Stimulated activated CD4-positive, alpha-beta T cell treated with anti-CD3 and anti-CD28 coated beads, Interleukin-12 subunit alpha, Interleukin-12 subunit beta, amount 100 ng/mL, for 4 hours (primary cell): ENCODE data around the gene ZSCAN25.
"Not testable (repeated sequence)": the region's sequence is repeated elsewhere in the genome, so short reads cannot be mapped to it uniquely, and the experiment has no call there.

ENCODE experiments used
- DNase-seq: peaks from one replicate; pipeline ENCODE4 v3.0.0-alpha.2; 2020

Gene ZSCAN25

DNA sequence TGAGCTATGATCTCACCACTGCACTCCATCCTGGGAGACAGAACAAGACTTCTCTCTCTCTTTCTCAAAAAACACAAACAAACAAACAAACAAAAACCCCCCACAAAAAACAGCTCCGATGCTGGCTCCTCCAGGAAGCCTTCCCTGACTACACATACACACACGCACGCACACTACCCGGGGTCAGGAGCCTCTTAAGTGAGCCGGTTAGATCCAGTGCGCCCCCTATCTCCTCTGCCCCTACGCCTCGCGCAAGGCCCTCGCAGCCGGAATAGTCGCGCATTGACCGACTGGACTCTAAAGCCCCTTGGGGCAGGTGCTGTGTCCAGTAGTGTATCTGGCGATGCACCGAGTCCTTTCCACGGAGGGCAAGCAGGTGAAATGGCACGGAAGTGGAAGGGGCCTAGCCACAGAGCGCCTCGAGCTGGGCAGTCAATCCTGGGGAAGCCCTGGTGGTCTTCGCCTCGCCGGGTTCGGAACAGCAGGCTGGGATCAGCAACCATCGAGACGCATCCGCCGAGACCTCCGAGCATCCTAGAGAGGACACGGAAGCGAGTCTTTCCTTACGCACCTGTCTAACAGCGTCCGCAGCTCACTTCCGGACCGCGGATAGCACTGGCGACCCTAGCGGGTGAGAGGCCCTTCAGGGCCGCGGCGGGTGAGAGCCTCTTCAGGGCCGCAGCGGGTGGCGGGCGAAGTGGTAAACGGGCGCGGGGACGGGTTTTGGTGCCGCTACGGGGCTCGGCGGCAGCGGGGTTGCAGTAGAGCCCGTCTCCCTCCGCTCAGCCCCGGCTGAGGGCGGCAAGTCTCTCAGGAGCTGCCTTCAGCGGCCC is at the start of gene ZSCAN25:
Gene ZSCAN25, plus strand, starts transcription at position 588 of the 833 bp plus-strand sequence. CDS start 2,661 bp downstream, outside the sequence.
- DNase-seq: peak; percentile 82

DNA sequence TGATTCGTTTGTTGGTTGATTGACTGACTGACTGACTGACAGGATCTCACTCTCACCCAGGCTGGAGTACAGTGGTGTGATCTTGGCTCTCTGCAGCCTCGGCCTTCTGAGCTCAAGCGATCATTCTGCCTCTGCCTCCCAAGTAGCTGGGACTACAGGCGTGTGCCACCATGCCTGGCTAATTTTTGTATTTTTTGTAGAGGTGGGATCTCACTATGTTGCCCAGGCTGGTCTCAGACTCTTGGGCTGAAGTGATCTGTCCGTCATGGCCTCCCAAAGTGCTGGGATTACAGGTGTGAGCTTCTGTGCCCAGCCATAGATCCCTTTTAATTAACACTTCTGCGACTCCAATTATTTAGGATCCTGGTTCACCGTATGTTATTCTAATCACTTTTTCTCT is 48.0 kb upstream of the ZSCAN25 start:
- DNase-seq: not testable (repeated sequence)

DNA sequence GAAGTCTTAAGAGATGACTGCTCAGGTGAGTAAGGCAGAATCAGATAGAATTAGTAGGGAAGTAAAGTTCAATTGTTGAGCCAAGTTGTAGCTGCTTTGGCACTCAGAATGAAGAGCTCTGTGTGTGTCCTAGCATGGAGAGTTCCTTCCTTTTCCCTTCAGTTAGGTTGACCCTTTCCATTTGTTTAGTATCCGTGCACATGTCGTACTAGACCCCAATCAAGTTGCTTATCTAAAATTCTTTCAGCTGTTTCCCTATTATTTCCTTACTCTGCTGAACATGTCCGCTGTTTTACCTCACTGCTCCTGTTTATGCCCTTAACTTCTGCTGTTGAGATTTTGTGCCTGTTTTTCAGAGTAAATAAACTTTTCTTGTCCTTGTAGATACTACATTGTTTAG is 45.0 kb upstream of the ZSCAN25 start:
- DNase-seq: no peak

DNA sequence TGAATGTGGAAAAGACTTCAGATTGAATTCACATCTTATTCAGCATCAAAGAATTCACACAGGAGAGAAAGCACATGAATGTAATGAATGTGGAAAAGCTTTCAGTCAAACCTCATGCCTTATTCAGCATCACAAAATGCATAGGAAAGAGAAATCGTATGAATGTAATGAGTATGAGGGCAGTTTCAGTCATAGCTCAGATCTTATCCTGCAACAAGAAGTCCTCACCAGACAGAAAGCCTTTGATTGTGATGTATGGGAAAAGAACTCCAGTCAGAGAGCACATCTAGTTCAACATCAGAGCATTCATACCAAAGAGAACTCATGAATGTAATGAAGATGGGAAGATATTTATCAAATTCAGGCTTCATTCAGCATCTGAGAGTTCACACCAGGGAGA is 43.5 kb upstream of the ZSCAN25 start:
- no peak for DNase-seq

DNA sequence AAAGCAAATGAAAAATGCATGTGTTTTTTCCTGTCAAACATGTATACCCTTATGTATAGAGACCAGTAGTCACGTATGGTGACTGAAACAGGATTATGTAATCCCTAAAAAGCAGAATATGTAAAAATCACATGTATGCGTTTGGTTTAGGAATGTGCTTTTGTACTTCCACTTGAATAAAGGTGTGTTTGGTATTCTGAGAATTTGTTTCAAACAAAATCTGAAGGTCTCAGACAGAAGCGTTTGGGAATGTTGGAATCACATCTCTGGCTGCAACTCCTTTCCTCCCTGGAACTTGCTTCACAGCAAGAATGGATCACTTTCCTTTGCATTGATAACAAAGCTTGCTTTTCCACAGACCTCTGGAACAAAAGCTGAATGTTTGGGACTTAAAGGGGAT is 40.5 kb upstream of the ZSCAN25 start:
- no peak for DNase-seq

DNA sequence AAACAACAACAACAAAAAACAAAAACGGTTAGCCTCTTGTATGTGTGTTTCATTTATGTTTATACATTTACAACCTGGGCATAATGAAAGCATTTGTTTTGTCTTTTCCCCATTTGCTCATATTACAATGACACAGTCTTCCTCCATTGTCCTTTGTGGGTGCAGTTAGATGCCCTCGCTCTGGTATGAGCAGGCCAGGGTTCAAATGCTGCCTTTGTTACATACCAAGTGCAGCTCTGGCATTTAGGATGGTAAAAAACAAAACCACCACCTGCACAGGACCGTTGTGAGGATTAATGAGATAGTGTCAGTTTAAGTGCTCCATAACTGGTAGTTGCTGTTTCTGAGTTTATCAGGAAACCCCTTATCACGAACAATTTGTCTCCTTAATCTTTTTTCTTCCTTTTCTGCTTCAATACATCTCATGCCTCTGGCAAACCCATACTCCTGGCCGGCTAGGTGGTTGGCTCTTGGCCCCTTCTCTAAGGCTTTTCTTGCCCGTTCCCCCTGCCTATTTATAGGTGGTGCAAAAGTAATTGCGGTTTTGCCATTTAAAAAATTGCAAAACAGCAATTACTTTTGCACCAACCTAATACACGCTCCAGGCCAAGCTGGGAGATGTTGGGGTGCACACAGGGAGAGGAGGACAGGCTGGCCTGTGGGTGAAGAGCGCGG is 37.3 kb upstream of the ZSCAN25 start:
- DNase-seq: no peak

DNA sequence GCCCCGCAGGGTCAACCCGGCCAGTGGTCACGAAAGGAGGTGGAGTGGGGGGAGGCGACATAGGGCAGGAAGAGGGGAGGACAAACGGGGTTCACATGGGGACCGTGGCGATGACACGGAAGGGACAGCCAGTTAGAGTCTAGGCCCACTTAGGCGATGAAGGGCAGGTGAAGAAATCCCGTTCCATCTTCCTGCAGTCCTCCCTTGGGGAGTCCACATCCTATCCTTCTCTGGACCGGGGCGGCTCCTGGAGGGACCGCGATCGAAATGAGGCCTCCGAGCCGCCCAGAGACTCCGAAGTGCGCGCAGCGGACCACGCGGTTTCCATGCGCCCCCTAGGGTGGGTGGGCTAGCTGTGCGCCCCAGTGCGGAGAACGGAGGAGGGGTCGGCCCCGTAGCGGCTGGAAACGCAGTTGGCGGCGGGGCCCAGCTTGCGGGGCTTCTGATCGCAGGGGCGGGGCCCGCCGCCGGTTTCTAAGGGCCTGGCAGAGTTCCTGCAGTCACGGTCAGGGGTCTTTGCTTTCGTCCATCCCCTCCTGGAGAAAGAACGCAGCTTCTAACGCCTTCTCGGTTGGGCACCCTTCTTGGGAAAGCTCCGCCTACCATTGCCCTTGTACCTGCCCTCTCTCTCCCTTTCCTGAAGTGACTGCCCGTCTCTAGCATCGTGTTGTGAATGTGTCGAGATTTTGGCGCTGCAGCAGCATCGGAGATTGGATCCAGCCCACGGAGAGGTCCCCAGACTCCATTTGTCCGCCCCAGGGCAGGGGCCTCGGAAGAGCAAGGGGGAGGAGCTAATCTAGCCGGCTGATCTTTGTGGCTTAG is 36.6 kb upstream of the ZSCAN25 start:
- DNase-seq: peak; percentile 57

DNA sequence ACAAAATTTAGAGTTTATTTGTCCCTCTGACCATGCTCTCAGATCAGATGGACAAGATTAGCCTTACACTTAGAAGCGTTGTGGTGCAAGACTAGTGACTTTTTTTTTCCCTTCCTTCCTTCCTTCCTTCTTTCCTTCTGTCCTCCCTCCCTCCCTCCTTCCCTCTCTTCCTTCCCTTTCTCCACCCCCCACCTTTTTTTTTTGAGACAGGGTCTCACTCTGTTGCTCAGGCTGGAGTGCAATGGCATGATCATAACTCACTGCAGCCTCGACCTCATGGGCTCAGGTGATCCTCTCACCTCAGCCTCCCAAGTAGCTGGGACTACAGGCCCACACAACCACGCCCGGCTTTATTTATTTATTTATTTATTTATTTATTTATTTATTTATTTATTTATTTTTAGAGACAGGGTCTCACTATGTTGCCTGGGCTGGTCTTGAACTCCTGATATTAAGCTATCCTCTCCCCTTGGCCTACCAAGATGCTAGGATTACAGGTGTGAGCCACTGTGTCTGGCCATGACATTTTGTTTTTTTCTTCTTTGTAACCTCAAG is 35.9 kb upstream of the ZSCAN25 start:
- not testable (repeated sequence) for DNase-seq

DNA sequence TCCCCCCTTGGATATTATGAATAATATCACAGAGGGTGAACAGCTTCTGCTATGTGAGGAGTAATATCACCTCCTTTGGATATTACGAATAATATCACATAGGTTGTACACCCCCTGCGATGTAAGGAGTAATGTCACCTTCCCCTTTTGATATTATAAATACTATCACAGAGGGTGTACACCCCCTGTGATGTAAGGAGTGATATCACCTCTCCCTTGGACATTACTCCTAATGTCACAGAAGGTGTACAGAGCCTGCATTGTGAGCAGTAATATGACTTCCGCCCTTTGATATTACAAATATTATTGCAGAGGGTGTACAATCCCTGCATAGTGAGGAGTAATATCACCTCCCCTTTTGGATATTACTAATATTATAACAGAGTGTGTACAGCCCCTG is 27.9 kb upstream of the ZSCAN25 start:
- no peak for DNase-seq

DNA sequence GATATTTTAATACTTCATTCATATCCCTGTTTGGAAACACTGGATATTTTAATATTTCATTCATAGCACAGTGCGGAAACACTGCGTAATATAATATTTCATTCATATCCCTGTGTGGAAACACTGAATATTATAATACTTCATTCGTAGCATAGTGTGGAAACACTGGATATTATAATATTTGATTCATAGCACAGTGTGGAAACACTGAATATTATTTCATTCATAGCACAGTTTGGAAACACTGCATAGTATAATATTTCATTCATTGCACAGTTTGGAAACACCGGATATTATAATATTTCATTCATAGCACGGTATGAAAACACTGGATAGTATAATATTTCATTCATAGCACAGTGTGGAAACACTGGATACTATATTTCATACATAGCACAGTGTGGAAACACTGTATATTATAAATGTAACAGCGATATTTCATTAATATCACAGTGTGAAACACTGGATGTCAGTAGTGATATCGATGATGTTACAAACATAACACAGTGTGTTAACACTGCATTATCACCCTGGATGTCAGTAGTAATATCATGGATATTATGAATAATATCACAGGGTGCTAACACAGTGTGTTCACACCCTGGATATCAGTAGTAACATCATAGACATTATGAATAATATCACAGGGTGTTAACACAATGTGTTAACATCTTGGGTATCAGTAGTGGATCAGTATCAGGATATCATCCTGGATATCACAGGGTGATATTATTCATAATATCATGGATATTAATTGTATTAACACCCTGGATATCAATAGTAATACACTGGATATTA is 21.6 kb upstream of the ZSCAN25 start:
- no peak for DNase-seq

DNA sequence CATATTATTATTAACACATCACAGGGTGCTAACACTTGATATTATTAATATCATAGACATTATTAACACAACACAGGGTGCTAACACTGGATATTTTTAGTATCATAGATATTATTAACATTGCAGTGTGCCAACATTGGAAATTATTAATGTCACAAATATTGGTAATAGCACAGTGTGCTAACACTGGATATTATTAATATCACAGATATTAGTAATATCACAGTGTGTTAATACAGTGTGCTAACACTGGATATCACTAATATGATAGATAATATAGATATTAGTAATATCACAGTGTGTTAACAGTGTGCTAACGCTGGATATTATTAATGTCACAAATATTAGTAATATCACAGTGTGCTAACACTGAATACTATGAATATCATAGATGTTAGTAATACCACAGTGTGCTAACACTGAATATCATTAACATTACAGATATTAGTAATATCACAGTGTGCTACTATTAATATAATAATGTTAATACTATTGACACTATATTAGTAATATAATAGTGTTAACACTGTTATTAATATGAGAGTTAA is 20.3 kb upstream of the ZSCAN25 start:
- DNase-seq: no peak

DNA sequence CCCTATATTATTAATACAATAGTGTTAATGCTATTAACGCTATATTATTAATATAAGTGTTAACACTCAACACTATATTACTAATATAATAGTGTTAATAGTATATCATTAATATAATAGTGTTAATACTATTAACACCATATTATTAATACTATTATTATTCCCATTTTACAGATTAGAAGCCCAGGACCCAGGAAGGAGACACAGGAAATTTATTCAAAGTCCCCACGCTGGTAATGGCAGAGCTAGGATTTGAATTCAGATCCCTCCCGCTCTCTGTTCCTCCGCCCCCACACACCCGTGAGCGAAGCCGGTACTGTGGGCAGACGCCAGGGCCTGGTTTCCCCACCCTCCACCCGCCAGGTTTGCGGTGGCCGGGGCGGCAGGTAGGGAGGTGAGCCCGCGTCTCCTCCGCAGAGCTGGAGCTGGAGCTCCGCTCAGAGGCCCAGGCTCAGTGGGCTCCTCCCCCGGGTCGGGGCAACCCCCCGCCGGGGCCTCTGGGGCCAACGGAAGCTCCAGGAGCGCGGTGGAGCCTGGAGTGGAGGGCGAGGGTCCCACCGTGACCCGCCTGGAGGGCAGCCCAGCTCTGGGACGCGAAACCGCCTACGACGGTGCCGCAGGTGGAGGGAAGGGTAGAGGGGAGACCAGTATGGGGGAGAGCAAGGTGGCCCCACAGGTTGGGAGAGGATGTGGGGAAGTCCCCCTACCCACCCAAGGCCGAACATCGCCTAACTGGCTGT is 18.8 kb upstream of the ZSCAN25 start, which contains the start of gene TMEM225B:
Gene TMEM225B, plus strand, starts transcription at position 506 of the 740 bp plus-strand sequence. CDS start 6,122 bp downstream, outside the sequence.
- DNase-seq: no peak

DNA sequence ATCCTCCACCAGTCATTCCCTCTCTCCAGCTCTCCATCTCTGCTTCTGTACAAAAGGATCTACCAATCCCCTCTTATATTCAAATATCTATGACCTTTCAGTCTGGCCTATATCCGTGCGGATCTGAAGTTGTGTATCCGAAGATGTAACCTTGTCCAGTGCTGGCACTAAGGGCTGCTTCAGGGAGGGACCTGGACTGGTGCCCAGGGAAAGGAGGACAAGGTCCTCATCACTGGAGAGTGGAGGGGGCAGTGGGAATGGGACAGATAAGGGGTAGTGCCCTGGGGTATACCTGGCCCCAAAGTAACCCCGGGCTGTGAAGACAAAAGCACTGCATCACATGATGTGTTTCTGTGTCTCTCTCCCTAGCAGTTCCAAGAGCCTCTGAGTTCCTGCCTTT is 16.9 kb upstream of the ZSCAN25 start:
- DNase-seq: no peak

DNA sequence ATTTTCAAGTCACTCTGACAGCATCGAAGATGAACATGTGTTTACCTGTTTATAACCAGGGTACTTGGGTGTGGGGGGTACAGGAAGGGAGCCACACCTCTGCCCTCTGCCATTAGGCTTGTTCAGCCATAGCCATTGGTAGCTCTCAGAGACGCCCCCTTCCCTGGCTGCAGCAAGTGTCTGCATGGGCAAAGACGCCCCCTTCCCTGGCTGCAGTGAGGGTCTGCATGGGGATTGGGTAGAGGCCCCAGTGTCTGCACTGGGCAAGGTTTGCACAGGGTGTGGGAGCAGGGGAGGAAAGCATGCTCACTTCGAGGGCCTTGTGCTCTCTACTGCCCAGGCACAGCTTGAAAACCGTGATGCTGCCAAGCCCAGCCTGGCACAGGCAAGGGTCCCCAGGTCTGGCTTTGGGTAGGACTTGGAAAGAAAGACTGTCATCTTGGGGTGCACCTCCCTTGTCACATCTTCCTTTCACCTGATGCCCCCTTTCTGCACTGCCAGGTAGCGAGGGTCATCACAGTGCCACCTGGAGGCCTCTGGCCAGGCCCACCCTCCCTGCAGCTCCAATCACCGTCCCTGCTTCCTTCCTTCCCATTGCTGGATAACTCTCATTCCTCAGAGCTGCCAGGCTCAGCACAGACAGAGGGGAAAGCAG is 15.0 kb upstream of the ZSCAN25 start:
- DNase-seq: no peak

DNA sequence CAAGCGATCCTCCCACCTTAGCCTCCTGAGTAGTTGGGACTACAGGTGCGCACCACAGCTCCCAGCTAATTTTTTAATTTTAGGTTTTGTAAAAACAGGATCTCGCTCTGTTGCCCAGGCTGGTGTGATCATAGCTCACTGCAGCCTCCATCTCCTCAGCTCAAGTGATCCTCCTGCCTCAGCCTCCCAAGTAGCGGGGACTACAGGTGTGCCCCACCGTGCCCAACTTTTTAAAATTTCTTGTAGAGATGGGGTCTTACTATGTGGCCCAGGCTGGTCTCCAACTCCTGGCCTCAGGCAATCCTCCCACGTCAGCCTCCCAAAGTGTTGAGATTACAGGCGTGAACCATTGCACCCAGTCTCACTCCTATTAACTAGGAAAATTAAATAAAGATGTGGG is 11.2 kb upstream of the ZSCAN25 start:
- DNase-seq: no peak

DNA sequence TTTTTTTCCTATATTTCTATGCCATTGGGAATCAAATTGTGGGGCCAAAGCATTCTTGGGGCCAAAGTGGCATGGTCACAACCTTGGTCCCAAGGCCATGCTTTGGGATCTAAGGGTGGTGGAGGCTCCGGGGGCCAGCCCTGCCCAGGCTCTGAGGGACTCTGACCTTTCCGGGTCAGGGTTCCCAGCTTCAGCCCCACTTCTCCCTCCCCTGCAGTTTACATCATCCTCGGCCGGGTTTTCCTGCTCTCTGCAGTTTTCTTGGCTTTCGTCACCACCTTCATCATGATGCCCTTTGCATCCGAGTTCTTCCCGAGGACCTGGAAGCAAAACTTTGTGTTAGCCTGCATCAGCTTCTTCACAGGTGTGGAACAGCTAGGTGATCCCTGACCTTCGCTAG is 10.2 kb upstream of the ZSCAN25 start:
- DNase-seq: no peak

DNA sequence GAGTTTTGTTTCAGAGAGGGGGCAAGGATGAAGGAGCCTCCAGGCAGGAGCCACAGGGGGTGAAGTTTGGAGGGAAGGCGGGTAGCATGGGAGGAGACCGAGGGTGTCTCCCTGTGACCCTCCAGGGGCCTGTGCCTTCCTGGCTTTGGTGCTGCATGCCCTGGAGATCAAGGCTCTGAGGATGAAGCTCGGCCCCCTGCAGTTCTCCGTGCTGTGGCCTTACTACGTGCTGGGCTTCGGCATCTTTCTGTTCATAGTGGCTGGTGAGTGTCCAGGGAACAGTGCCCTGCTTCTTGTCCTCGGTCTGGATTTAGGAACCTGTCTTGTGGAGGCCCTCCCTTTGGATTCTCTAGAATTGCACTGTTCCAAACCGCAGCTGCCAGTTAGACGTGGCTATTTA is 9.2 kb upstream of the ZSCAN25 start:
- no peak for DNase-seq

DNA sequence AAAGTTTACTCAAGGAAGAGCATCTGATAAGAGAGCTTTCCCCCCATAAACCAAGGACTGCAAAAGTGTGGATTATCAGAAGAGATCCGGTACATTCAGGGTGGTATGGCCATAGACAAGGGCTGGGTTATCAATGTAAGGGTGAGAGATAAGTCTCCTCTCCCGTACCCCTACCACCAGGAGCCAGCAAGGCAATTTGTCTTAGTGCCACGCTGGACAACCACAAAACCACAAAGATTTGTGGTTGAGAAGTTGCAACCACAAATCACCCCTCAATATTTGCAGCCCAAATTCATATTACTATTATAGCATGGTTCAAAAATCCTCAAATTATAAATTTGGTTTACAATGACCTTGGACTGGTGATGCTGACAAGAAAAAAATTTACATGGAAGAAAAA is 2.3 kb upstream of the ZSCAN25 start:
- DNase-seq: no peak

DNA sequence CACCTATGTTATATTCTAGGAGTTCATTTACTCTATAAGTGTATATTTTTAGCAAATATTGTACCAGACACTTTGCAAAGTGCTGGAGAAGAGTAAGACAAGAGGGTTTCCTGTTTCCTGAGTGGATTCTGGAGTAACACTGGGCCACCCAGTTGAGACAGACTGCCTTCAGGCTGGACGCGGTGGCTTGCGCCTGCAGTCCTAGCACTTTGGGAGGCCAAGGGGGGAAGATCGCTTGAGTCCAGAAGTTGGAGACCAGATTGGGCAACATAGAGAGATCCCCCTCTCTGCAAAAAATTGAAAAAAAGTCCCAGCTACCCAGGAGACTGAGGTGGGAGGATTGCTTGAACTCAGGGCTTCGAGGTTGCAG is 772 bp upstream of the ZSCAN25 start:
- DNase-seq: no peak

DNA sequence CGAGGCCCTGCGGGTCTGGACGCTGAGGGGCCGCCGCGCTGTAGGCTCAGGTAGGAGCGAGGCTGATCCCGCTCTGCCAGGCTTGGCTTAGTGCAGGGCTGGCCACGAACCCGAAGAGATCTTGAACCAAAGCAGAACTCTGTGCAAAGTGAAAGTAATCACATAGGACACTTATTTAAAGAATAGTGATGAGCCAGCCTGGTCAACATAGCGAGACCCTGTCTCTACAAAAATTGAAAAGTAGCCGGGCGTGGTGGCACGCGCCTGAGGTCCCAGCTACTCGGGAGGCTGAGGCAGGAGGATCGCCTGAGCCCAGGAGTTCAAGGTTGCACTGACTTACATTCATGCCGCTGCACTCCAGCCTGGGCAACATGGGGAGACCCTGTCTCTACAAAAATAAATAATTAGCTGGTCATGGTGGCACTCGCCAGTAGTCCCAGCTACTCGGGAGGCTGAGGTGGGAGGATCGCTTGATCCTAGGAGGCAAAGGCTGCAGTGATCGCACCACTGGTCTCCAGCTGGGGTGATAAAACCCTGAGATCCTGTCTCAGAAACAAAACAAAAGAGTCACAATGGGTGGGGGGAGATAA is 541 bp downstream of the ZSCAN25 start:
- no peak for DNase-seq
